Bronchial epithelial cell (primary cell): ENCODE data around the gene SVIL. TPM values are rescaled to one million over a fixed set of nuclear protein-coding genes. Genes with fewer than 3 reads are reported as not detected.

ENCODE experiments used
- DNase-seq: peaks from one replicate; pipeline ENCODE4 v3.0.0-alpha.2; 2010; ENCODE audit warnings: low read depth
- FAIRE-seq: peaks from 2 replicates; lab custom pipeline; 2011; peaks lifted over from hg19 to GRCh38; lab: Jason Lieb, UNC
- H3K27me3 ChIP-seq: 2 replicates; pipeline ENCODE4 v1.5.1; 2011; ENCODE audit warnings: low read length; ENCODE audit not compliant: control insufficient read depth, insufficient read depth
- H3K36me3 ChIP-seq: 2 replicates; pipeline ENCODE4 v1.5.1; 2011; ENCODE audit warnings: low read length; ENCODE audit not compliant: control insufficient read depth, insufficient read depth
- H3K4me3 ChIP-seq: 2 replicates; pipeline ENCODE4 v1.5.1; 2011; ENCODE audit warnings: mild to moderate bottlenecking, low read depth, low read length, control low read depth
- CTCF ChIP-seq: IDR thresholded peaks from 2 replicates; pipeline ENCODE4 v1.5.1; 2011; ENCODE audit warnings: mild to moderate bottlenecking, moderate library complexity, low read length, control low read depth, inconsistent platforms; ENCODE audit not compliant: insufficient read depth, severe bottlenecking
- total RNA-seq: library from RNA; depleted of rRNA; stranded (reverse); fragments of >200 nt; gene quantifications from 2 replicates; pipeline ENCODE4 v1.2.1, GENCODE V29; 2014

SVIL gene
- total RNA-seq, 1 donor from 2014 or later, result 12.6 TPM

GRCh38 chr10:29620112-29620690, 14.6 kb downstream of the SVIL start:
- FAIRE-seq (no peak), DNase-seq (no peak)
- Histone ChIP-seq H3K27me3 (no peaks in the 10 kb centered on the region), H3K4me3 (no peak overlapping the region), H3K36me3 (no peaks in the 10 kb centered on the region)
- no peak for TF ChIP-seq CTCF

- Histone ChIP-seq H3K4me3 (no peak overlapping the region), H3K36me3 (no peaks in the 10 kb centered on the region), H3K27me3 (no peaks in the 10 kb centered on the region)
- no peak for TF ChIP-seq CTCF
- FAIRE-seq, result no peak
- no peak for DNase-seq
Observed at GRCh38 chr10:29619241-29619669, 15.5 kb downstream of the SVIL start.

GRCh38 chr10:29618341-29619171, 16.2 kb downstream of the SVIL start:
- no peak for TF ChIP-seq CTCF
- no peak for FAIRE-seq
- Histone ChIP-seq H3K4me3 (no peak overlapping the region), H3K27me3 (no peaks in the 10 kb centered on the region), H3K36me3 (no peaks in the 10 kb centered on the region)
- DNase-seq, result peak; percentile 67

- Histone ChIP-seq H3K27me3 (no peaks in the 10 kb centered on the region), H3K4me3 (no peak overlapping the region), H3K36me3 (no peaks in the 10 kb centered on the region)
- DNase-seq (no peak), FAIRE-seq (no peak)
- TF ChIP-seq CTCF, result no peak
Observed at GRCh38 chr10:29617880-29618340, 16.9 kb downstream of the SVIL start.

GRCh38 chr10:29616542-29616941, 18.2 kb downstream of the SVIL start:
- Histone ChIP-seq H3K27me3 (no peaks in the 10 kb centered on the region), H3K4me3 (no peak overlapping the region), H3K36me3 (no peaks in the 10 kb centered on the region)
- FAIRE-seq (no peak), DNase-seq (no peak)
- no peak for TF ChIP-seq CTCF
